A673 (cell line): Measurements from ENCODE around the gene SMPDL3B. TPM values are rescaled to one million over a fixed set of nuclear protein-coding genes. Genes with fewer than 3 reads are reported as not detected.

Experiments
- BruUV-seq: library from RNA; stranded (reverse); fragments of 400-500 nt; replicated peaks from 2 replicates; lab custom pipeline; 2021; lab: Mats Ljungman, UMichigan
- CTCF ChIA-PET: fragments of 300-600 bp; sonication (Branson Sonifier 250); formaldehyde crosslinking; loops from one replicate; lab custom pipeline; 2022; ENCODE audit warnings: antibody characterized with exemption; lab: Charles Lee
- POLR2A ChIA-PET: fragments of 300-600 bp; sonication (Branson Sonifier 250); formaldehyde crosslinking; loops from one replicate; lab custom pipeline; 2022; ENCODE audit warnings: antibody characterized with exemption; ENCODE audit not compliant: low non-redundant PET; lab: Charles Lee
- DNase-seq: peaks from one replicate; pipeline ENCODE4 v3.0.0-alpha.2; 2015; ENCODE audit warnings: low spot score
- H3K27ac ChIP-seq: fragments of 200-600 bp; sonication (generic); 2 replicates; pipeline ENCODE4 v1.5.1; 2016; ENCODE audit warnings: mixed run types, low read depth, mild to moderate bottlenecking, mixed read lengths, antibody characterized with exemption, low read length; ENCODE audit not compliant: poor library complexity, severe bottlenecking
- H3K27me3 ChIP-seq: fragments of 200-600 bp; sonication (generic); replicated peaks from 2 replicates; pipeline ENCODE4 v1.6.1; 2017; ENCODE audit warnings: mixed run types, low read depth, mild to moderate bottlenecking, mixed read lengths, antibody characterized with exemption, low read length; ENCODE audit not compliant: insufficient read depth, poor library complexity
- H3K36me3 ChIP-seq: fragments of 200-600 bp; sonication (generic); 2 replicates; pipeline ENCODE4 v1.6.1; 2016; ENCODE audit warnings: mixed run types, mild to moderate bottlenecking, mixed read lengths, antibody characterized with exemption, low read length; ENCODE audit not compliant: insufficient read depth, poor library complexity, severe bottlenecking
- H3K4me1 ChIP-seq: fragments of 200-600 bp; sonication (generic); 2 replicates; pipeline ENCODE4 v1.6.1; 2017; ENCODE audit warnings: mixed run types, mild to moderate bottlenecking, mixed read lengths, antibody characterized with exemption, low read length; ENCODE audit not compliant: insufficient read depth, poor library complexity, severe bottlenecking
- H3K4me3 ChIP-seq: fragments of 200-600 bp; sonication (generic); 2 replicates; pipeline ENCODE4 v1.5.1; 2016; ENCODE audit warnings: low read depth, mixed run types, mild to moderate bottlenecking, mixed read lengths, low read length; ENCODE audit not compliant: poor library complexity, severe bottlenecking
- H3K9me3 ChIP-seq: fragments of 200-600 bp; sonication (generic); 2 replicates; pipeline ENCODE4 v1.6.1; 2016; ENCODE audit warnings: mixed run types, low read depth, mild to moderate bottlenecking, mixed read lengths, antibody characterized with exemption, low read length; ENCODE audit not compliant: poor library complexity, severe bottlenecking
- CTCF ChIP-seq: fragments of 300-800, 200-600 bp; sonication (generic); conservative IDR thresholded peaks from 2 replicates; pipeline ENCODE4 v1.5.1; 2017; ENCODE audit warnings: low read depth, mild to moderate bottlenecking, antibody characterized with exemption, low read length, moderate library complexity, mixed read lengths
- EZH2 ChIP-seq: fragments of 200-600 bp; sonication (generic); IDR thresholded peaks from 2 replicates; pipeline ENCODE4 v1.6.1; 2017; ENCODE audit warnings: borderline replicate concordance, low read depth, mild to moderate bottlenecking, mixed read lengths, antibody characterized with exemption, low read length; ENCODE audit not compliant: poor library complexity, severe bottlenecking
- intact Hi-C: fragments of 100-400 bp; cut with micrococcal nuclease; formaldehyde crosslinking; loops from one replicate; pipeline ENCODE4 v1.10.0; 2022; ENCODE audit not compliant: unreplicated experiment
- total RNA-seq: library from RNA; stranded (reverse); gene quantifications from 2 replicates; pipeline ENCODE4 v1.2.3, GENCODE V29; 2021

The SMPDL3B gene
- total RNA-seq, 1 experiment from 2014 or later, result 0.62 TPM

- CTCF ChIA-PET, result no interaction called here
- H3K4me1 ChIP-seq, result no peaks in the 10 kb centered on the region
- H3K9me3 ChIP-seq, result no peaks in the 10 kb centered on the region
- POLR2A ChIA-PET, result no interaction called here
- H3K4me3 ChIP-seq, result no peak overlapping the region
- TF ChIP-seq EZH2 (no peak), CTCF (no peak)
- H3K27ac ChIP-seq, result no peak overlapping the region
- DNase-seq, result no peak
- H3K36me3 ChIP-seq, result peaks cover 3% of the 10 kb centered on the region
- BruUV-seq, result no TSS peak
- no peaks in the 10 kb centered on the region for H3K27me3 ChIP-seq
- intact Hi-C loops, result no loop called here
These were observed 33.9 kb downstream of the SMPDL3B start for GRCh38 chr1:27968692-27969091.

- no peak for TF ChIP-seq EZH2
- no peak for TF ChIP-seq CTCF
- H3K27me3 ChIP-seq, result no peaks in the 10 kb centered on the region
- no peak overlapping the region for H3K4me3 ChIP-seq
- intact Hi-C loops, result no loop called here
- CTCF ChIA-PET, result no interaction called here
- H3K4me1 ChIP-seq, result no peaks in the 10 kb centered on the region
- no peaks in the 10 kb centered on the region for H3K36me3 ChIP-seq
- no TSS peak for BruUV-seq
- no peaks in the 10 kb centered on the region for H3K9me3 ChIP-seq
- no peak overlapping the region for H3K27ac ChIP-seq
- POLR2A ChIA-PET, result no interaction called here
- no peak for DNase-seq
These were observed 35.6 kb downstream of the SMPDL3B start for GRCh38 chr1:27970401-27970800.

- ChIA-PET POLR2A (interaction anchor here (0.6 kb wide), 1 partner anchor 22 kb away, joined by 4 read pairs; no protein-coding TSS in a partner anchor), CTCF (interaction anchor here (0.6 to 1.5 kb wide), 2 partner anchors 114 to 115 kb away, joined by 5 to 7 read pairs; no protein-coding TSS in a partner anchor)
- DNase-seq, result peak; percentile 59
- Histone ChIP-seq H3K4me1 (no peaks in the 10 kb centered on the region), H3K36me3 (no peaks in the 10 kb centered on the region), H3K4me3 (no peak overlapping the region), H3K27ac (no peak overlapping the region), H3K27me3 (no peaks in the 10 kb centered on the region), H3K9me3 (no peaks in the 10 kb centered on the region)
- no peak for TF ChIP-seq EZH2
- TF ChIP-seq CTCF, result no peak
- no TSS peak for BruUV-seq
- intact Hi-C loops, result no loop called here
These were observed 36.9 kb downstream of the SMPDL3B start for GRCh38 chr1:27971674-27972073.
